Testis (tissue), 3 donors: ENCODE results near the gene KLF8. TPM values are rescaled to one million over a fixed set of nuclear protein-coding genes. Genes with fewer than 3 reads are reported as not detected.

Experiments
- DNase-seq: peaks from one replicate; pipeline ENCODE4 v3.0.0-alpha.2; 2019
- H3K27ac ChIP-seq, 2 donors: fragments of 200-600 bp; sonication (generic); one replicate each; pipeline ENCODE4 v1.5.1; 2019
- H3K27me3 ChIP-seq: fragments of 200-600 bp; sonication (generic); one replicate; pipeline ENCODE4 v1.5.1; 2019
- H3K36me3 ChIP-seq: fragments of 200-600 bp; sonication (generic); one replicate; pipeline ENCODE4 v1.5.1; 2017; ENCODE audit warnings: low read depth; ENCODE audit errors: missing control alignments
- H3K4me1 ChIP-seq: fragments of 200-600 bp; sonication (generic); one replicate; pipeline ENCODE4 v1.5.1; 2019
- H3K4me3 ChIP-seq, 2 donors: fragments of 200-600 bp; sonication (generic); one replicate each; pipeline ENCODE4 v1.5.1; 2017 to 2019
- H3K9me3 ChIP-seq: fragments of 200-600 bp; sonication (generic); one replicate; pipeline ENCODE4 v1.5.1; 2017
- CTCF ChIP-seq, 3 experiments: fragments of 450-650 bp in 2 of 3; fragments of 200-600 bp in 1 of 3; sonication (generic) in 1 of 3; IDR thresholded peaks; one replicate each; pipeline ENCODE4 v1.5.1; 2016 to 2019; ENCODE audit warnings: antibody characterized with exemption in 3 of 3, mild to moderate bottlenecking in 2 of 3, moderate library complexity in 1 of 3
- POLR2A ChIP-seq: fragments of 450-650 bp; IDR thresholded peaks from one replicate; pipeline ENCODE4 v1.6.1; 2017; ENCODE audit warnings: antibody characterized with exemption, mild to moderate bottlenecking, moderate library complexity
- WGBS, 2 donors: methylation state at CpG; one replicate each; pipeline ENCODE4 v1.1.5; 2018; 5-methylcytosine and 5-hydroxymethylcytosine counted together
- intact Hi-C: fragments of 100-400 bp; cut with DNase I; formaldehyde crosslinking; loops from one replicate; pipeline ENCODE4 v1.15.1; 2023; ENCODE audit warnings: low total_unique reads
- polyA plus RNA-seq: library from polyadenylated mRNA; stranded (reverse); fragments of 350-450 nt; fragmentation: Illumina TruSeq; extraction: RNeasy Lipid Tissue Mini Kit (QIAGEN cat#74804); gene quantifications from one replicate; pipeline ENCODE4 v1.2.3, GENCODE V29; 2014; ENCODE audit warnings: low read depth, low replicate concordance; ENCODE audit not compliant: insufficient read depth
- total RNA-seq, 2 donors: library from RNA; depleted of rRNA; stranded (reverse); fragments of >200 nt; gene quantifications; one replicate each; pipeline ENCODE4 v1.2.3, GENCODE V29; 2016

KLF8 gene
- total and polyA plus RNA-seq, 3 donors from 2014 or later, result 8.0 to 21.4 (median 11.7) TPM

- WGBS, 2 donors, result 10 to 17% methylated on average over 2 to 5 of the region's 5 CpGs
- intact Hi-C loops, result no loop called here
- no peak for TF ChIP-seq CTCF (IDR thresholded peaks at IDR 0.05)
- TF ChIP-seq POLR2A, result no peak
- H3K27me3 ChIP-seq, result no peaks in the 10 kb centered on the region
- no peaks in the 10 kb centered on the region for H3K4me1 ChIP-seq
- H3K27ac ChIP-seq, result no peak overlapping the region
- no peak overlapping the region for H3K4me3 ChIP-seq
- H3K36me3 ChIP-seq, result no peaks in the 10 kb centered on the region
- DNase-seq, result peak; percentile 61
- no peaks in the 10 kb centered on the region for H3K9me3 ChIP-seq
Observed at GRCh38 chrX:56221101-56221500, 11.1 kb upstream of the KLF8 start.

DNA sequence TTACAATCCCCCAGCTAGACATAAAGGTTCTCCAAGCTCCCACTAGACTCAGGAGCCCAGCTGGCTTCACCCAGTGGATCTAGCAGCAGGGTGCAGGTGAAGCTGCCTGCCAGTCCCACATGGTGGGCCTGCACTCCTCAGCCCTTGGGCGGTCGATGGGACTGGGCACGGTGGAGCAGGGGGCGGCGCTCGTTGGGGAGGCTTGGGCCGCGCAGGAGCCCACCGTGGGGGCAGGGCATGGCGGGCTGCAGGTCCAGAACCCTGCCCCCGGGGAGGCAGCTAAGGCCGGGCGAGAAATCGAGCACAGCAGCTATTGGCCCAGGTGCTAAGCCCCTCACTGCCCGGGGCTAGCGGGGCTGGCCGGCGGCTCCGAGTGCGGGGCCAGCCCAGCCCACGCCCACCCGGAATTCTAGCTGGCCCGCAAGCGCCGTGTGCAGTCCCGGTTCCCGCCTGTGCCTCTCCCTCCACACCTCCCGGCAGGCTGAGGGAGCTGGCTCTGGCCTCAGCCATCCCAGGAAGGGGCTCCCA, 9.6 kb upstream of the KLF8 start:
- DNase-seq, result no peak
- WGBS, 2 donors, result no CpG with 5 or more reads among the region's 28 CpGs
- no peaks in the 10 kb centered on the region for H3K4me1 ChIP-seq
- H3K27ac ChIP-seq, result no peak overlapping the region
- no peaks in the 10 kb centered on the region for H3K9me3 ChIP-seq
- intact Hi-C loops, result no loop called here
- no peaks in the 10 kb centered on the region for H3K27me3 ChIP-seq
- no peaks in the 10 kb centered on the region for H3K36me3 ChIP-seq
- TF ChIP-seq CTCF (IDR thresholded peaks at IDR 0.05), result no peak
- no peak for TF ChIP-seq POLR2A
- H3K4me3 ChIP-seq, result no peak overlapping the region

GRCh38 chrX:56226980-56227379, 5.2 kb upstream of the KLF8 start:
- WGBS, 2 donors, result 20 to 82% methylated on average over 1 of the region's 1 CpG
- TF ChIP-seq CTCF (IDR thresholded peaks at IDR 0.05), result no peak
- no peak for TF ChIP-seq POLR2A
- H3K27me3 ChIP-seq, result no peaks in the 10 kb centered on the region
- no peaks in the 10 kb centered on the region for H3K4me1 ChIP-seq
- no peak overlapping the region for H3K4me3 ChIP-seq
- intact Hi-C loops, result no loop called here
- no peaks in the 10 kb centered on the region for H3K9me3 ChIP-seq
- H3K27ac ChIP-seq, result no peak overlapping the region
- H3K36me3 ChIP-seq, result no peaks in the 10 kb centered on the region
- no peak for DNase-seq

DNA sequence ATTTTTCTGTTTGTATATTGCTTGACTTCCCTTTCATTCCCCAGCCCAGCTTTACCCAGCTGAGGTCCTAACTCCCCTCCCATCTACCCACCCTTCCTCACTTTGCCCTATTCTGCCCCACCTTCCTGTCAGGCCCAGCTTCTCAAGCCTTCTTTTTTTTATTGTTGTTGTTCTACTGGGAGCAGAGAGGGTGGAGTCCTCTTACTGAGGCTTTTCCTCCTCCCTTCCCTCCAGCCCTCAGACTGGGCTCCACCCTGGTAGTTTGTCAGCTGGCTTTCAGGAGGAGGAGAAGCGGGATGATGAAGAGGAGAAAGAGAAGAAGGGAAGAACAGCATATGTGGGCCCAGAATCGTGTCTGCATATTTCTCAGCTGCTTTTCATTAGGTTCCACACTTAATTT, 3.2 kb upstream of the KLF8 start:
- peak; percentile 27 for DNase-seq
- H3K27ac ChIP-seq, result peak overlapping the region in 1 of 2 donors; percentile 71
- H3K27me3 ChIP-seq, result no peaks in the 10 kb centered on the region
- no peaks in the 10 kb centered on the region for H3K36me3 ChIP-seq
- no peaks in the 10 kb centered on the region for H3K4me1 ChIP-seq
- H3K4me3 ChIP-seq, result no peak overlapping the region
- TF ChIP-seq CTCF (IDR thresholded peaks at IDR 0.05) (no peak), POLR2A (no peak)
- intact Hi-C loops, result no loop called here
- H3K9me3 ChIP-seq, result no peaks in the 10 kb centered on the region
- WGBS, 2 donors, result 31 to 37% methylated on average over 2 of the region's 2 CpGs

- peak overlapping the region; percentile 55 to 63 for H3K4me3 ChIP-seq
- no peaks in the 10 kb centered on the region for H3K4me1 ChIP-seq
- 5 to 30% methylated on average over 10 of the region's 10 CpGs for WGBS, 2 donors
- intact Hi-C loops, result no loop called here
- no peak overlapping the region for H3K27ac ChIP-seq
- TF ChIP-seq CTCF (IDR thresholded peaks at IDR 0.05), result no peak
- no peak for TF ChIP-seq POLR2A
- no peak for DNase-seq
- H3K9me3 ChIP-seq, result no peaks in the 10 kb centered on the region
- no peaks in the 10 kb centered on the region for H3K36me3 ChIP-seq
- no peaks in the 10 kb centered on the region for H3K27me3 ChIP-seq
Observed at GRCh38 chrX:56231537-56232090, 542 bp upstream of the KLF8 start.
